Measurements from ENCODE around the gene LGALS7B. TPM values are rescaled to one million over a fixed set of nuclear protein-coding genes. Genes with fewer than 3 reads are reported as not detected.
"Not testable (repeated sequence)": the region's sequence is repeated elsewhere in the genome, so short reads cannot be mapped to it uniquely, and the experiment has no call there.

Gene LGALS7B
- total RNA-seq, 4 donors from 2014 or later, result not detected

GRCh38 chr19:38742906-38743305, 46.1 kb upstream of the LGALS7B start:
- TF ChIP-seq CTCF (IDR thresholded peaks at IDR 0.05), result no peak
- DNase-seq (ENCODE audit: low spot score) (no peak), ATAC-seq (ENCODE audit: low FRiP score) (no peak)

GRCh38 chr19:38743394-38744297, 45.4 kb upstream of the LGALS7B start:
- DNase-seq (ENCODE audit: low spot score), result no peak
- ATAC-seq (ENCODE audit: low FRiP score), result no peak
- TF ChIP-seq CTCF (IDR thresholded peaks at IDR 0.05), result no peak

- ATAC-seq (ENCODE audit: low FRiP score), result no peak
- no peak for TF ChIP-seq CTCF (IDR thresholded peaks at IDR 0.05)
- no peak for DNase-seq (ENCODE audit: low spot score)
Observed at GRCh38 chr19:38744298-38744681, 44.7 kb upstream of the LGALS7B start, which contains the start of gene CAPN12. Gene CAPN12, minus strand, starts transcription at chr19:38744474. Its CDS starts 309 bp downstream, at chr19:38744165.

GRCh38 chr19:38744874-38745273, 44.1 kb upstream of the LGALS7B start:
- DNase-seq (ENCODE audit: low spot score) (no peak), ATAC-seq (ENCODE audit: low FRiP score) (no peak)
- TF ChIP-seq CTCF (IDR thresholded peaks at IDR 0.05), result no peak

- ATAC-seq (ENCODE audit: low FRiP score), result no peak
- no peak for DNase-seq (ENCODE audit: low spot score)
- no peak for TF ChIP-seq CTCF (IDR thresholded peaks at IDR 0.05)
Observed at GRCh38 chr19:38745316-38745715, 43.7 kb upstream of the LGALS7B start.

- DNase-seq (ENCODE audit: low spot score); ATAC-seq (ENCODE audit: low FRiP score): not testable (repeated sequence)
Observed at GRCh38 chr19:38753783-38754182, 35.2 kb upstream of the LGALS7B start.

GRCh38 chr19:38754196-38754595, 34.8 kb upstream of the LGALS7B start:
- not testable (repeated sequence) for DNase-seq (ENCODE audit: low spot score); ATAC-seq (ENCODE audit: low FRiP score)

- ATAC-seq (ENCODE audit: low FRiP score), result no peak
Observed at GRCh38 chr19:38759590-38760003, 29.4 kb upstream of the LGALS7B start.

GRCh38 chr19:38760805-38761517, 28.0 kb upstream of the LGALS7B start:
- DNase-seq (ENCODE audit: low spot score); ATAC-seq (ENCODE audit: low FRiP score): not testable (repeated sequence)

More at GRCh38 chr19:38759590-38760003, 29.4 kb upstream of the LGALS7B start:
- TF ChIP-seq CTCF (IDR thresholded peaks at IDR 0.05), result no peak
- no peak for DNase-seq (ENCODE audit: low spot score)

- not testable (repeated sequence) for ATAC-seq (ENCODE audit: low FRiP score); DNase-seq (ENCODE audit: low spot score)
Observed at GRCh38 chr19:38761884-38762389, 27.1 kb upstream of the LGALS7B start.
